Uterus (tissue), 4 donors: ENCODE results near the gene NSUN3. TPM values are rescaled to one million over a fixed set of nuclear protein-coding genes. Genes with fewer than 3 reads are reported as not detected.

Source experiments
- DNase-seq, 2 donors: peaks; one replicate each; pipeline ENCODE4 v3.0.0-alpha.2; 2019 to 2020
- H3K27ac ChIP-seq, 2 donors: fragments of 200-600 bp; sonication (generic); 1 replicate in 1 of 2; 2 replicates in 1 of 2; pipeline ENCODE4 v1.5.1; 2016 to 2018
- H3K27me3 ChIP-seq, 2 donors: fragments of 200-600 bp; sonication (generic); one replicate each; pipeline ENCODE4 v1.5.1; 2018 to 2019; ENCODE audit warnings: control low read depth in 1 of 2
- H3K36me3 ChIP-seq, 2 donors: fragments of 200-600 bp; sonication (generic); one replicate each; pipeline ENCODE4 v1.5.1; 2019; ENCODE audit warnings: control low read depth in 1 of 2
- H3K4me1 ChIP-seq, 2 donors: fragments of 200-600 bp; sonication (generic); one replicate each; pipeline ENCODE4 v1.5.1; 2018 to 2019; ENCODE audit warnings: control low read depth in 1 of 2
- H3K4me3 ChIP-seq, 2 donors: fragments of 200-600 bp; sonication (generic); 1 replicate in 1 of 2; 2 replicates in 1 of 2; pipeline ENCODE4 v1.5.1; 2018 to 2019; ENCODE audit warnings: mild to moderate bottlenecking in 1 of 2
- H3K9me3 ChIP-seq, 2 donors: fragments of 200-600 bp; sonication (generic); one replicate each; pipeline ENCODE4 v1.5.1; 2019; ENCODE audit warnings: control low read depth in 1 of 2
- CTCF ChIP-seq, 4 experiments: fragments of 200-600 bp in 2 of 4; fragments of 450-650 bp in 2 of 4; sonication (generic) in 2 of 4; IDR thresholded peaks; one replicate each; pipeline ENCODE4 v1.5.1; 2016 to 2019; ENCODE audit warnings: antibody characterized with exemption in 4 of 4, mild to moderate bottlenecking in 2 of 4, moderate library complexity in 1 of 4
- POLR2A ChIP-seq, 2 donors: fragments of 450-650 bp; IDR thresholded peaks; one replicate each; pipeline ENCODE4 v1.6.1; 2016; ENCODE audit warnings: antibody characterized with exemption in 2 of 2, mild to moderate bottlenecking in 1 of 2, moderate library complexity in 1 of 2
- intact Hi-C: fragments of 100-400 bp; cut with DNase I; formaldehyde crosslinking; loops from one replicate; pipeline ENCODE4 v1.15.1; 2023; ENCODE audit warnings: low total_unique reads
- total RNA-seq, 4 donors: library from RNA; depleted of rRNA in 3 of 4; stranded (reverse); fragments of >200 nt in 3 of 4; gene quantifications; one replicate each; pipeline versions ENCODE4 v1.1.0 to v1.2.4, GENCODE V29; 2014 to 2023
- donor health status: DM: yes; HTN: yes; CAD: no.

NSUN3 gene
- total RNA-seq, 4 donors from 2014 or later, result 3.3 to 32.6 (median 11.3) TPM

GRCh38 chr3:94118390-94118789, 55.5 kb downstream of the NSUN3 start:
- no peak overlapping the region for H3K27ac ChIP-seq
- no peak overlapping the region for H3K4me3 ChIP-seq
- no peaks in the 10 kb centered on the region for H3K27me3 ChIP-seq
- no peaks in the 10 kb centered on the region for H3K4me1 ChIP-seq
- no peaks in the 10 kb centered on the region for H3K9me3 ChIP-seq
- no peak for DNase-seq
- no peaks in the 10 kb centered on the region for H3K36me3 ChIP-seq
- no peak for TF ChIP-seq POLR2A (IDR thresholded peaks at IDR 0.05)
- no peak for TF ChIP-seq CTCF (IDR thresholded peaks at IDR 0.05)
- intact Hi-C loops, result no loop called here

- Histone ChIP-seq H3K4me1 (no peaks in the 10 kb centered on the region), H3K27ac (no peak overlapping the region), H3K36me3 (no peaks in the 10 kb centered on the region), H3K4me3 (no peak overlapping the region), H3K9me3 (no peaks in the 10 kb centered on the region), H3K27me3 (no peaks in the 10 kb centered on the region)
- TF ChIP-seq CTCF (IDR thresholded peaks at IDR 0.05), result no peak
- no peak for TF ChIP-seq POLR2A (IDR thresholded peaks at IDR 0.05)
- DNase-seq, result no peak
- intact Hi-C loops, result no loop called here
Measured at GRCh38 chr3:94121161-94121560, 58.3 kb downstream of the NSUN3 start.

GRCh38 chr3:94127115-94127514, 64.3 kb downstream of the NSUN3 start:
- intact Hi-C loops, result no loop called here
- H3K36me3 ChIP-seq, result no peaks in the 10 kb centered on the region

GRCh38 chr3:94130690-94131089, 67.8 kb downstream of the NSUN3 start:
- Histone ChIP-seq H3K27me3 (no peaks in the 10 kb centered on the region), H3K4me1 (no peaks in the 10 kb centered on the region), H3K36me3 (no peaks in the 10 kb centered on the region), H3K4me3 (no peak overlapping the region), H3K27ac (no peak overlapping the region), H3K9me3 (no peaks in the 10 kb centered on the region)
- intact Hi-C loops, result no loop called here
- no peak for DNase-seq
- TF ChIP-seq POLR2A (IDR thresholded peaks at IDR 0.05) (no peak), CTCF (IDR thresholded peaks at IDR 0.05) (no peak)

More at GRCh38 chr3:94127115-94127514, 64.3 kb downstream of the NSUN3 start:
- Histone ChIP-seq H3K27me3 (no peaks in the 10 kb centered on the region), H3K27ac (no peak overlapping the region), H3K4me3 (no peak overlapping the region), H3K4me1 (no peaks in the 10 kb centered on the region), H3K9me3 (no peaks in the 10 kb centered on the region)
- DNase-seq, result no peak
- TF ChIP-seq POLR2A (IDR thresholded peaks at IDR 0.05) (no peak), CTCF (IDR thresholded peaks at IDR 0.05) (no peak)

GRCh38 chr3:94132777-94133176, 69.9 kb downstream of the NSUN3 start:
- TF ChIP-seq CTCF (IDR thresholded peaks at IDR 0.05) (no peak), POLR2A (IDR thresholded peaks at IDR 0.05) (no peak)
- Histone ChIP-seq H3K4me3 (no peak overlapping the region), H3K9me3 (no peaks in the 10 kb centered on the region), H3K36me3 (no peaks in the 10 kb centered on the region), H3K27ac (no peak overlapping the region), H3K27me3 (no peaks in the 10 kb centered on the region), H3K4me1 (no peaks in the 10 kb centered on the region)
- intact Hi-C loops, result no loop called here
- no peak for DNase-seq
